ENCODE measurements around the gene ATG7. TPM values are rescaled to one million over a fixed set of nuclear protein-coding genes. Genes with fewer than 3 reads are reported as not detected.

Gene ATG7
- polyA plus RNA-seq, 1 donor (not counting 4 experiments of a cell fraction or from before 2014, with no cell fraction given): 27.9 TPM

DNA sequence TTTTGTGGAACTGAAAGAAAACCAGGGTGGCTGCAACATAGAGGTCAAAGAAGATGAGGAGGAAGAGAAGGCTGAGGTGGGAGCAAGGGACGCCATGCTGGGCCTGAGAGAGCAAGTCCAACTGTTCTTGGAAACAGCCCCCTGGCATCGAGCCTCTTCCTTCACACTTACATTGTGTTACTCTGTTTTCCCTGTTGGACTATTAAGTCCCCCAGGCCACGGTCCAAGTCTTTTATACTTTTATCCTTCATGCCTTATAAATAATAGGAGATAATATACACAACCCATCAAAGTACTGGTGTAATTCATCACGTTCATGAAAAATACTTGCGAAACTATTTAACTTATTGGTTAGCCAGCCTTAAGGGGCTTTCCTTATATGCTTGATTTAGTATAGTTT is 79.3 kb downstream of the ATG7 start:
- H3K36me3 ChIP-seq (ENCODE audit: control insufficient read depth in 2 of 2, extremely low read depth in 1 of 2, insufficient read depth in 2 of 2, low read length in 2 of 2): peaks cover 2 to 12% of the 10 kb centered on the region in 2 experiments
- H3K4me1 ChIP-seq (ENCODE audit: control insufficient read depth, extremely low read depth, insufficient read depth, low read length): no peaks in the 10 kb centered on the region
- dilution Hi-C loops (cut with MboI; ENCODE audit: extremely low pct_ligation_motif_present, low sequenced_read_pairs): no loop called here
- H3K9me3 ChIP-seq (ENCODE audit: control insufficient read depth, low read depth, low read length): no peaks in the 10 kb centered on the region
- TF ChIP-seq, protein P1, sequence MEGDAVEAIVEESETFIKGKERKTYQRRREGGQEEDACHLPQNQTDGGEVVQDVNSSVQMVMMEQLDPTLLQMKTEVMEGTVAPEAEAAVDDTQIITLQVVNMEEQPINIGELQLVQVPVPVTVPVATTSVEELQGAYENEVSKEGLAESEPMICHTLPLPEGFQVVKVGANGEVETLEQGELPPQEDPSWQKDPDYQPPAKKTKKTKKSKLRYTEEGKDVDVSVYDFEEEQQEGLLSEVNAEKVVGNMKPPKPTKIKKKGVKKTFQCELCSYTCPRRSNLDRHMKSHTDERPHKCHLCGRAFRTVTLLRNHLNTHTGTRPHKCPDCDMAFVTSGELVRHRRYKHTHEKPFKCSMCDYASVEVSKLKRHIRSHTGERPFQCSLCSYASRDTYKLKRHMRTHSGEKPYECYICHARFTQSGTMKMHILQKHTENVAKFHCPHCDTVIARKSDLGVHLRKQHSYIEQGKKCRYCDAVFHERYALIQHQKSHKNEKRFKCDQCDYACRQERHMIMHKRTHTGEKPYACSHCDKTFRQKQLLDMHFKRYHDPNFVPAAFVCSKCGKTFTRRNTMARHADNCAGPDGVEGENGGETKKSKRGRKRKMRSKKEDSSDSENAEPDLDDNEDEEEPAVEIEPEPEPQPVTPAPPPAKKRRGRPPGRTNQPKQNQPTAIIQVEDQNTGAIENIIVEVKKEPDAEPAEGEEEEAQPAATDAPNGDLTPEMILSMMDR (optimal IDR thresholded peaks at IDR 0.05 in 1 of 3, IDR thresholded peaks at IDR 0.05 in 1 of 3, conservative IDR thresholded peaks at IDR 0.05 in 1 of 3; ENCODE audit: extremely low read depth in 1 of 3, insufficient read depth in 2 of 3, low read length in 3 of 3): no peak
- no peak for TF ChIP-seq EZH2 (IDR thresholded peaks at IDR 0.05; ENCODE audit: low read length)
- H3K4me2 ChIP-seq (ENCODE audit: control insufficient read depth, extremely low read depth, insufficient read depth, low read depth, low read length): no peak overlapping the region
- no peak overlapping the region for H3K27ac ChIP-seq (ENCODE audit: control insufficient read depth, insufficient read depth, low read length)
- DNase-seq (ENCODE audit: low read depth, low spot score) (no peak), FAIRE-seq (no peak)
- H3K9ac ChIP-seq (ENCODE audit: control insufficient read depth, extremely low read depth, insufficient read depth, low read length): no peak overlapping the region
- no peaks in the 10 kb centered on the region for H3K27me3 ChIP-seq (ENCODE audit: control insufficient read depth, extremely low read depth, insufficient read depth, low read length)
- H3K79me2 ChIP-seq (ENCODE audit: control insufficient read depth, insufficient read depth, low read length): no peaks in the 10 kb centered on the region
- no peaks in the 10 kb centered on the region for H4K20me1 ChIP-seq (ENCODE audit: control insufficient read depth, extremely low read depth, insufficient read depth, low read length)
- no peak overlapping the region for H3K4me3 ChIP-seq (ENCODE audit: control insufficient read depth in 2 of 3, extremely low read depth in 1 of 3, insufficient read depth in 2 of 3, low read depth in 1 of 3, low read length in 3 of 3)
- H2AFZ ChIP-seq (ENCODE audit: control insufficient read depth, low read length): no peak overlapping the region
- H3K9me1 ChIP-seq (ENCODE audit: control insufficient read depth, extremely low read depth, insufficient read depth, low read length): no peaks in the 10 kb centered on the region

DNA sequence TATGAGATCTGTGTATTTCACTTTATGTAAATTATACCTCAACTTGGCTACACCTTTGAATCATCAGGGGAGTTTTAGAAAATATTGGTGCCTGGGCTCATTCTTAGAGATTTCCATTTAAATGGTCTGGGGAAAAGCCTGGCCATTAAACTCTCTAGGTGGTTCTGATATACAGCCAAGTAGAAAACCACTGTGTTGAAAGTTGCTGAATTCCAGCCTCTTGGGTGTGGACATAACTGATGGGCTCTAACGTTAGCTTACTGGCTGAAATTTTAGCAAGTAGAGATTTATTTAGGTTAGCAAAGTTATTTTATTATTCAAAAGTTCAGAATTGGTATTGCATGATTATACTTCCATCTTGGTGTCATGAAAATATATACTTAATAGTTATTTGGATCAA is 84.1 kb downstream of the ATG7 start:
- dilution Hi-C loops (cut with MboI; ENCODE audit: extremely low pct_ligation_motif_present, low sequenced_read_pairs): no loop called here

DNA sequence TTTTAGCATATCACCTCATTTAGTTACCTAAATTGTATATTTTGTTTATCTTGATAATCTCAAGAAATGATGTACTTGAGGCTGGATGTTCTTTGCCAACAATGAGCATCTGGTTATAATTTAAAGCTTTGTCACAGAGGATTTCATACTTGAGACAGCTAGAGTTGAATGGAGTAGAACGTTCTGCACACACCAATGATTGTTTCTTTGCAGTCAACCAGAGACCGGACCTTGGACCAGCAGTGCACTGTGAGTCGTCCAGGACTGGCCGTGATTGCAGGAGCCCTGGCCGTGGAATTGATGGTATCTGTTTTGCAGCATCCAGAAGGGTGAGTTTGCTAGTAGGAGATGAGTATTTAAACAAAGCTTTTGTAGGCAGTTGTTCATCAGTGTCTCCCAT is 90.4 kb downstream of the ATG7 start:
- no peak overlapping the region for H3K9ac ChIP-seq (ENCODE audit: control insufficient read depth, extremely low read depth, insufficient read depth, low read length)
- DNase-seq (ENCODE audit: low read depth, low spot score) (no peak), FAIRE-seq (no peak)
- H3K9me1 ChIP-seq (ENCODE audit: control insufficient read depth, extremely low read depth, insufficient read depth, low read length): no peaks in the 10 kb centered on the region
- no peak overlapping the region for H3K4me2 ChIP-seq (ENCODE audit: control insufficient read depth, extremely low read depth, insufficient read depth, low read depth, low read length)
- dilution Hi-C loops (cut with MboI; ENCODE audit: extremely low pct_ligation_motif_present, low sequenced_read_pairs): no loop called here
- H3K36me3 ChIP-seq (ENCODE audit: control insufficient read depth in 2 of 2, extremely low read depth in 1 of 2, insufficient read depth in 2 of 2, low read length in 2 of 2): peaks cover 20 to 28% of the 10 kb centered on the region in 2 experiments
- H3K9me3 ChIP-seq (ENCODE audit: control insufficient read depth, low read depth, low read length): no peaks in the 10 kb centered on the region
- H3K4me3 ChIP-seq (ENCODE audit: control insufficient read depth in 2 of 3, extremely low read depth in 1 of 3, insufficient read depth in 2 of 3, low read depth in 1 of 3, low read length in 3 of 3): no peak overlapping the region
- no peak for TF ChIP-seq EZH2 (IDR thresholded peaks at IDR 0.05; ENCODE audit: low read length)
- TF ChIP-seq, protein P1 (optimal IDR thresholded peaks at IDR 0.05 in 1 of 3, IDR thresholded peaks at IDR 0.05 in 1 of 3, conservative IDR thresholded peaks at IDR 0.05 in 1 of 3; ENCODE audit: extremely low read depth in 1 of 3, insufficient read depth in 2 of 3, low read length in 3 of 3): no peak
- H3K4me1 ChIP-seq (ENCODE audit: control insufficient read depth, extremely low read depth, insufficient read depth, low read length): no peaks in the 10 kb centered on the region
- H3K27me3 ChIP-seq (ENCODE audit: control insufficient read depth, extremely low read depth, insufficient read depth, low read length): no peaks in the 10 kb centered on the region
- no peaks in the 10 kb centered on the region for H3K79me2 ChIP-seq (ENCODE audit: control insufficient read depth, insufficient read depth, low read length)
- no peak overlapping the region for H3K27ac ChIP-seq (ENCODE audit: control insufficient read depth, insufficient read depth, low read length)
- H4K20me1 ChIP-seq (ENCODE audit: control insufficient read depth, extremely low read depth, insufficient read depth, low read length): no peaks in the 10 kb centered on the region
- H2AFZ ChIP-seq (ENCODE audit: control insufficient read depth, low read length): no peak overlapping the region

More for the DNA sequence above, 84.1 kb downstream of the ATG7 start:
- no peaks in the 10 kb centered on the region for H3K9me3 ChIP-seq (ENCODE audit: control insufficient read depth, low read depth, low read length)
- H3K9ac ChIP-seq (ENCODE audit: control insufficient read depth, extremely low read depth, insufficient read depth, low read length): no peak overlapping the region
- H3K4me2 ChIP-seq (ENCODE audit: control insufficient read depth, extremely low read depth, insufficient read depth, low read depth, low read length): no peak overlapping the region
- peaks cover 8 to 11% of the 10 kb centered on the region in 2 experiments for H3K36me3 ChIP-seq (ENCODE audit: control insufficient read depth in 2 of 2, extremely low read depth in 1 of 2, insufficient read depth in 2 of 2, low read length in 2 of 2)
- H3K27me3 ChIP-seq (ENCODE audit: control insufficient read depth, extremely low read depth, insufficient read depth, low read length): no peaks in the 10 kb centered on the region
- no peak for TF ChIP-seq EZH2 (IDR thresholded peaks at IDR 0.05; ENCODE audit: low read length)
- no peaks in the 10 kb centered on the region for H3K4me1 ChIP-seq (ENCODE audit: control insufficient read depth, extremely low read depth, insufficient read depth, low read length)
- DNase-seq (ENCODE audit: low read depth, low spot score): no peak
- no peak overlapping the region for H3K27ac ChIP-seq (ENCODE audit: control insufficient read depth, insufficient read depth, low read length)
- FAIRE-seq: no peak
- no peaks in the 10 kb centered on the region for H4K20me1 ChIP-seq (ENCODE audit: control insufficient read depth, extremely low read depth, insufficient read depth, low read length)
- no peak overlapping the region for H2AFZ ChIP-seq (ENCODE audit: control insufficient read depth, low read length)
- no peaks in the 10 kb centered on the region for H3K79me2 ChIP-seq (ENCODE audit: control insufficient read depth, insufficient read depth, low read length)
- H3K4me3 ChIP-seq (ENCODE audit: control insufficient read depth in 2 of 3, extremely low read depth in 1 of 3, insufficient read depth in 2 of 3, low read depth in 1 of 3, low read length in 3 of 3): no peak overlapping the region
- H3K9me1 ChIP-seq (ENCODE audit: control insufficient read depth, extremely low read depth, insufficient read depth, low read length): no peaks in the 10 kb centered on the region

Data from keratinocyte (primary cell).